ENCODE data around the gene STK11.

STK11 gene

DNA sequence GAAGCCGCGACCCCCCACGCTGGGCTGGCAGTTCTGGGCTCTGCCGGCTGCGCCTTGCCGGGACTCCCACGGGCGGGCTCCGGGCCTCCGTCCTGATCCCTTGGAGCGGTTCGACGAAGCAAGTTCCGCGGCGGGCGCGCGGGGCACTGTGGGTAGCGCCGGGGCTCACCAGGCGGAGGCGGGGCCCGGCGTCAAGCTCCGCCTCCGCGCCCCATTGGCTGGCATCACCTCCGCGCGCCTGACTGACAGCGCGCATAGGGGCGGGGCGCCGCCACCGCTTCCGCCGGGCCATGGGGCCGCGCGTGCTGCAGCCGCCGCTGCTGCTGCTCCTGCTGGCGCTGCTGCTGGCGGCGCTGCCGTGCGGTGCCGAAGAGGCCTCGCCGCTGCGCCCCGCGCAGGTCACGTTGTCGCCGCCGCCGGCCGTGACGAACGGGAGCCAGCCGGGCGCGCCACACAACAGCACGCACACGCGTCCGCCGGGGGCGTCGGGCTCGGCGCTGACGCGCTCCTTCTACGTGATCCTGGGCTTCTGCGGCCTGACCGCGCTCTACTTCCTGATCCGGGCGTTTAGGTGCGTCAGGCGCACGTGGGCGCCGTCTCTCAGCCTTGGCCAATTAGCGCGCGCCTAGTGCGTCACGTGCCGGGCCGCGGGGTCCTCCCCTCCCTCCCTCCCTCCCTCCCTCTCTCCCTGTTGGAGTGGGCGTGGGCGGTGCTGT lies 69.8 kb downstream of the STK11 start, which contains the start of gene FAM174C:
Gene FAM174C, plus strand, starts transcription at position 271 of the 716 bp plus-strand sequence. Its CDS starts 20 bp downstream, at position 291.
- peak; percentile 96 for DNase-seq

DNA sequence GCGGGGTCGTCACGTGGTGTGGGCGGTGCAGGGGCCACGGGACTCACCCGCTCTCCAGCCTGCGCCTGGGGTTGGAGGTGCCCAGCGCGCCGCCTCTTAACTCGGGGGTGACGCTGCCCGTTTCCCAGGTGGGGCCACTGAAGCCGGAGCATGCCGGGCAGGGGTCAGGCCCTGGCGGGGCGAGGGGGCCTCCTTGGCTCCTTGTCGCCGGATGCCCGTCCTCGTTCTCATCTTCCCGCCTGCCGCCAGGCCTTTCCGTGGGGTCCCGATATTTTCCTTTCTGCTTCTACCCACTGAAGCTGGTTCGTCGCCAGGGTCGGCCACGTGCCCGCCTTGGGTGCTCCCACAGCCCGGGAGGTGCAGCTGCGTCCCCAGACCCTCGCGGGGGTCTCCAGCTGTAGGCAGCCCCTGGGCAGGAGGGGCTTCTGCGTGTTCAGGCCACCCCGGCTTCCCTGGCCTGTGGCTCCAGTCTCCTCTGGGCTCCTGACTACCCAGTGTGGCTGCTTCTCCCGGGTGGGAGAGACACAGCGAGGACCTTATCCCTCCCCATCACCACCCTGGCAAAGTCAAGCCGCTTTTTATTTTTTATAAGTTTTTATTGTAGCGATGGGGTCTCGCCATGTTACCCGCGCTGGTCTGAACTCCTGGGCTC lies 70.5 kb downstream of the STK11 start:
- DNase-seq, result no peak

DNA sequence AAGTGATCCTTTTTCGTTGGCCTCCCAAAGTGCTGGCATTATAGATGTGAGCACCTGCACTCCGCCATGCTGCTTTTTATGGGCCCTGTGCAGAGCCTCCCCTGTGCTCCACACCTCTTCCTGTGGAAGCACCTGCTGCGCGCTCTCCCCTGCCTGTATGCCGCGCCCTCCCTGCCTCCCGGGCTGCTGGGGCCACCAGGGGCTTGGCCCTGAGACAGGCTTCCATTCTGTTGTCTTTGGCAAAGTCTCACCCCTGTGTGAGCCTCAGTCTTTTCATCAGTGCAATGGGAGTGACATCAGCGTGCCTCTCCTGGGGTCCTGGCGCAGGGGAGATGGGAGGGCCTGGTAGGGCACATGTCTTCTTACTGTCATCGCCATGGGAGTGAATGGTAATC lies 71.0 kb downstream of the STK11 start:
- DNase-seq, result no peak

DNA sequence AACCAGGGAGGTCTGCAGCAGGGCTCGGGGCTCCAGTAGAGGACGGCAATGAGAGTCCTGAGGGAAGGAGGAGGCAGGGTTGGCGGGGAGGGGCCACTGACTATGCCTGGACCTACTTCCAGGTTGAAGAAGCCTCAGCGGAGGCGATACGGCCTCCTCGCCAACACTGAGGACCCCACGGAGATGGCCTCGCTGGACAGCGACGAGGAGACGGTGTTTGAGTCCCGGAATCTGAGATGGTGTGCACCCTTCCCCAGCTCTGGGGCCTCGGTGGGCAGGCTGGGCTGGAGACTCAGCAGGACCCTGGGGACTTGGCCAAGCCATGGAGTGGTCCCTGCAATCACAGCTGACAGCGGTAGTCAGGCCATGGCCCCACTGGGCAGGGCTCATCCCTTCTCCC lies 71.5 kb downstream of the STK11 start:
- DNase-seq, result no peak
